CD14-positive monocyte (primary cell): ENCODE data around the gene PMP22. TPM values are rescaled to one million over a fixed set of nuclear protein-coding genes. Genes with fewer than 3 reads are reported as not detected.

ENCODE experiments used
- DNase-seq, 3 donors: peaks; one replicate each; pipeline ENCODE4 v3.0.0-alpha.2; 2011 to 2022
- H2AFZ ChIP-seq: 2 replicates; pipeline ENCODE4 v1.6.0; 2012; ENCODE audit warnings: mild to moderate bottlenecking, low read depth, low read length, inconsistent platforms; ENCODE audit not compliant: insufficient read depth, poor library complexity, severe bottlenecking
- H3K27ac ChIP-seq, 2 donors: 1 replicate in 1 of 2; 2 replicates in 1 of 2; pipeline ENCODE4 v1.5.1; 2012 to 2013; ENCODE audit warnings: low read length in 2 of 2, control low read depth in 1 of 2, inconsistent platforms in 1 of 2, low read depth in 1 of 2, mild to moderate bottlenecking in 1 of 2
- H3K27me3 ChIP-seq, 2 donors: one replicate each; pipeline versions ENCODE4 v1.6.0 to v1.6.1; 2011 to 2013; ENCODE audit warnings: low read length in 2 of 2; ENCODE audit not compliant: control insufficient read depth in 2 of 2, insufficient read depth in 2 of 2
- H3K36me3 ChIP-seq, 2 donors: replicated peaks in 1 of 2; 1 replicate in 1 of 2; 2 replicates in 1 of 2; pipeline versions ENCODE4 v1.5.1 to v1.6.1; 2012 to 2013; ENCODE audit warnings: low read length in 2 of 2, control low read depth in 1 of 2, inconsistent platforms in 1 of 2, mild to moderate bottlenecking in 1 of 2; ENCODE audit not compliant: insufficient read depth in 2 of 2, control insufficient read depth in 1 of 2
- H3K4me1 ChIP-seq, 2 donors: 1 replicate in 1 of 2; 2 replicates in 1 of 2; pipeline versions ENCODE4 v1.5.1 to v1.6.1; 2012 to 2013; ENCODE audit warnings: low read length in 2 of 2, control low read depth in 1 of 2, inconsistent platforms in 1 of 2, mild to moderate bottlenecking in 1 of 2, moderate library complexity in 1 of 2; ENCODE audit not compliant: insufficient read depth in 2 of 2, control insufficient read depth in 1 of 2
- H3K4me2 ChIP-seq: replicated peaks from 2 replicates; pipeline ENCODE3; 2012; ENCODE audit warnings: low read length, moderate library complexity, mild to moderate bottlenecking; ENCODE audit not compliant: poor library complexity, severe bottlenecking; ENCODE audit errors: extremely low read depth
- H3K4me3 ChIP-seq, 3 experiments: fragments of 200-600 bp in 1 of 3; sonication (generic) in 1 of 3; replicated peaks in 1 of 3; 1 replicate in 2 of 3; 2 replicates in 1 of 3; pipeline ENCODE4 v1.5.1; 2011 to 2013; ENCODE audit warnings: low read length in 3 of 3, mild to moderate bottlenecking in 3 of 3, control low read depth in 2 of 3, low read depth in 2 of 3, inconsistent platforms in 1 of 3, moderate library complexity in 1 of 3
- H3K79me2 ChIP-seq: 2 replicates; pipeline ENCODE4 v1.6.0; 2012; ENCODE audit warnings: mild to moderate bottlenecking, control low read depth, inconsistent platforms, low read length, moderate library complexity; ENCODE audit not compliant: insufficient read depth
- H3K9ac ChIP-seq: 2 replicates; pipeline ENCODE4 v1.6.0; 2017; ENCODE audit warnings: low read length, mild to moderate bottlenecking; ENCODE audit not compliant: insufficient read depth, poor library complexity, severe bottlenecking
- H3K9me3 ChIP-seq, 2 donors: replicated peaks in 1 of 2; 1 replicate in 1 of 2; 2 replicates in 1 of 2; pipeline versions ENCODE4 v1.5.1 to v1.6.1; 2012 to 2013; ENCODE audit warnings: low read length in 2 of 2, control low read depth in 1 of 2; ENCODE audit not compliant: control insufficient read depth in 1 of 2, insufficient read depth in 1 of 2
- H4K20me1 ChIP-seq: 2 replicates; pipeline ENCODE4 v1.6.0; 2012; ENCODE audit warnings: mild to moderate bottlenecking, low read length, control low read depth, moderate library complexity; ENCODE audit not compliant: insufficient read depth
- H3K27ac Mint-ChIP-seq, 7 donors: one replicate each; pipeline ENCODE4 v1.8.0; 2020; ENCODE audit warnings: mild to moderate bottlenecking in 7 of 7, mixed read lengths in 7 of 7, moderate library complexity in 6 of 7, inconsistent platforms in 2 of 7
- H3K27me3 Mint-ChIP-seq, 3 donors: one replicate each; pipeline ENCODE4 v1.8.0; 2021 to 2022; ENCODE audit warnings: low read depth in 3 of 3, mild to moderate bottlenecking in 3 of 3, mixed read lengths in 3 of 3, moderate library complexity in 3 of 3, inconsistent platforms in 1 of 3
- H3K36me3 Mint-ChIP-seq, 2 donors: one replicate each; pipeline ENCODE4 v1.8.0; 2020; ENCODE audit warnings: mixed read lengths in 2 of 2, inconsistent platforms in 1 of 2, mild to moderate bottlenecking in 1 of 2
- H3K4me1 Mint-ChIP-seq: one replicate; pipeline ENCODE4 v1.8.0; 2020; ENCODE audit warnings: mild to moderate bottlenecking, mixed read lengths
- H3K4me3 Mint-ChIP-seq, 2 donors: one replicate each; pipeline ENCODE4 v1.8.0; 2020; ENCODE audit warnings: mild to moderate bottlenecking in 2 of 2, mixed read lengths in 2 of 2, moderate library complexity in 1 of 2
- H3K9me3 Mint-ChIP-seq, 7 donors: one replicate each; pipeline ENCODE4 v1.8.0; 2020 to 2022; ENCODE audit warnings: mixed read lengths in 7 of 7, mild to moderate bottlenecking in 6 of 7, moderate library complexity in 6 of 7, inconsistent platforms in 2 of 7
- CTCF ChIP-seq: fragments of 200-600 bp; IDR thresholded peaks from one replicate; pipeline ENCODE4 v1.8.0; 2022; ENCODE audit warnings: antibody characterized with exemption, mild to moderate bottlenecking
- WGBS: methylation state at CpG from one replicate; pipeline ENCODE4 v1.1.5; 2013; ENCODE audit warnings: missing lambda C conversion rate; ENCODE audit not compliant: insufficient coverage; 5-methylcytosine and 5-hydroxymethylcytosine counted together
- intact Hi-C, 2 donors: fragments of 100-400 bp; cut with micrococcal nuclease; formaldehyde crosslinking; loops; one replicate each; pipeline versions ENCODE4 v1.15.0 to v1.15.1; 2023
- polyA plus RNA-seq, 3 donors: library from polyadenylated mRNA; depleted of rRNA in 1 of 3; unstranded in 2 of 3; stranded (reverse) in 1 of 3; fragments of 300-500 nt in 2 of 3; fragments of >200 nt in 1 of 3; fragmentation: Illumina TruSeq in 2 of 3; gene quantifications; 1 replicate in 2 of 3; 2 replicates in 1 of 3; pipeline ENCODE4 v1.2.3, GENCODE V29; 2012 to 2021

Gene PMP22
- polyA plus RNA-seq, 3 donors: 1.2 to 3.9 (median 1.3) TPM

- no peaks in the 10 kb centered on the region for H3K36me3 Mint-ChIP-seq
- 93% methylated on average over 11 of the region's 14 CpGs for WGBS
- TF ChIP-seq CTCF: no peak
These were observed 38.7 kb upstream of the PMP22 start for GRCh38 chr17:15303851-15304250.

GRCh38 chr17:15303268-15303667, 38.1 kb upstream of the PMP22 start:
- H3K9me3 ChIP-seq: no peaks in the 10 kb centered on the region
- WGBS: 89% methylated on average over 1 of the region's 3 CpGs
- intact Hi-C loops: no loop called here
- H3K4me3 ChIP-seq: no peak overlapping the region
- no peaks in the 10 kb centered on the region for H3K4me1 Mint-ChIP-seq
- no peaks in the 10 kb centered on the region for H3K79me2 ChIP-seq
- H3K36me3 Mint-ChIP-seq: no peaks in the 10 kb centered on the region
- H3K27me3 Mint-ChIP-seq: peaks cover 9 to 16% (median 11%) of the 10 kb centered on the region in 3 donors
- no peak for DNase-seq
- peaks cover 0 to 7% (median 2%) of the 10 kb centered on the region in 7 donors for H3K9me3 Mint-ChIP-seq
- no peaks in the 10 kb centered on the region for H3K36me3 ChIP-seq
- no peaks in the 10 kb centered on the region for H3K27me3 ChIP-seq
- no peak for TF ChIP-seq CTCF
- no peak overlapping the region for H3K4me2 ChIP-seq
- H3K27ac Mint-ChIP-seq: no peak overlapping the region
- H3K9ac ChIP-seq: no peak overlapping the region
- H2AFZ ChIP-seq: no peak overlapping the region
- no peaks in the 10 kb centered on the region for H3K4me1 ChIP-seq
- H3K27ac ChIP-seq: no peak overlapping the region
- H4K20me1 ChIP-seq: no peaks in the 10 kb centered on the region
- no peak overlapping the region for H3K4me3 Mint-ChIP-seq

More at GRCh38 chr17:15303851-15304250, 38.7 kb upstream of the PMP22 start:
- Histone ChIP-seq H3K4me2 (no peak overlapping the region), H3K9ac (no peak overlapping the region), H3K27me3 (no peaks in the 10 kb centered on the region), H3K4me3 (no peak overlapping the region), H2AFZ (no peak overlapping the region), H3K4me1 (no peaks in the 10 kb centered on the region), H3K79me2 (no peaks in the 10 kb centered on the region), H3K27ac (no peak overlapping the region), H3K36me3 (no peaks in the 10 kb centered on the region), H4K20me1 (no peaks in the 10 kb centered on the region), H3K9me3 (no peaks in the 10 kb centered on the region)
- intact Hi-C loops: no loop called here
- DNase-seq: no peak
- Mint-ChIP-seq H3K4me1 (no peaks in the 10 kb centered on the region), H3K27me3 (peaks cover 9 to 16% (median 11%) of the 10 kb centered on the region in 3 donors), H3K27ac (no peak overlapping the region), H3K9me3 (peaks cover 0 to 7% (median 2%) of the 10 kb centered on the region in 7 donors), H3K4me3 (no peak overlapping the region)
